NCI-H2227 (cell line): ENCODE measurements around the gene RAP1GAP.

ENCODE experiments used
- DNase-seq: peaks from one replicate; lab custom pipeline; 2025; ENCODE audit not compliant: unreplicated experiment; lab: John Stamatoyannopoulos, UW

Gene RAP1GAP

DNA sequence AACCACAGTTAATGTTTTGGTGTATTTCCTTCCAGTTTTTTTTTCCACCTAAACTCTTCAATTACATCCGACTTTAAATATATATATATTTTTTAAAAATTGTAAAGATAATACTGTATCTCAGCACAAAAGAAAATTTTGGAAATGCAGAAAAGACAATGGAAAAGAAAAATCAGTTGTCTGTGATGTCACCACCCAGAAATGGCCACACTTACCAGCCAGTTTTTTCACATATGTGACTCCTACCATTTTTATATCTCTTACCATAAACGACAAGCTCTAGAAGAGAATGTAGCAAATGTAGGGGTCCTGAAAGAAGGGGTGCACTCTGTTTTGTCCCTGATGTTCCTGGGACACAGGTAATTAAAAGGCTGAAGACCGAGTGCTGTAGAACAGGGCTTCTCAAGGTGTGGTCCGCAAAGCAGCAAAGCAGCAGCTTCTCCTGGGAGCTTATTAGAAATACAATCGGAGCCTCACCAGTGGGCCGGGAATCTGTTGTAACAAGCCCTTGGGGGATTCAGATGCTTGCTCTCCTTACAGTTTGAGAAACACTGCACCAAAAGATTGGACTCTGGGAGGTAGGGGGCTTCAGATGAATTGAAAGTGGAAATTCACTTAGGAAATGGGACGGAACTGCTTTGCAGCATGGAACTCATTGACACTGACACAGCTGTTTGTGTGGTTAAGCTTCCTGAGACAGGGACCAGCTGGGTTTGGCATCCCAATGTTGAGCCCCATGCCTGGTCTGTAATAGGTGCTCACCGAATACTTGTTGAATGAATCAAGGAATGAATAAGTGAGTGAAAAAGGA, 115.8 kb downstream of the RAP1GAP start:
- DNase-seq = no peak

DNA sequence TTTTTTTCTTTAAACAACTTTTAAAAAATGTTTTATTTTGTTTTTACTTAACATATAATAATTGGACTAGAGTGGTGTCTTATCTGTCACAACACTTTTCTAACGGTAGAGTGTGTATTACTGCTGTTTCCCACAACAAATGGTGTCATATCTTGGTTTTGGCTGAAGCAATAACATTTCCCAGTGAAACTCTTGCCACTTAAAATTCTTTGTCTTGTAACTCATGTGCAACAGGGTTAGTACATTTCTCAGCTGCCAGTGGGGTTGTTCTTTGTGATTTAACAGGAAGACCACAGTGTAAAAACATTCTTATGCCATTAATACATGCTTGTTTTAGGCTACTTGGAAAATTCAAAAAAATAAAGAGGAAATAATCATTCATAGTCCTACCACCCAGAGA, 116.4 kb downstream of the RAP1GAP start:
- DNase-seq = no peak

DNA sequence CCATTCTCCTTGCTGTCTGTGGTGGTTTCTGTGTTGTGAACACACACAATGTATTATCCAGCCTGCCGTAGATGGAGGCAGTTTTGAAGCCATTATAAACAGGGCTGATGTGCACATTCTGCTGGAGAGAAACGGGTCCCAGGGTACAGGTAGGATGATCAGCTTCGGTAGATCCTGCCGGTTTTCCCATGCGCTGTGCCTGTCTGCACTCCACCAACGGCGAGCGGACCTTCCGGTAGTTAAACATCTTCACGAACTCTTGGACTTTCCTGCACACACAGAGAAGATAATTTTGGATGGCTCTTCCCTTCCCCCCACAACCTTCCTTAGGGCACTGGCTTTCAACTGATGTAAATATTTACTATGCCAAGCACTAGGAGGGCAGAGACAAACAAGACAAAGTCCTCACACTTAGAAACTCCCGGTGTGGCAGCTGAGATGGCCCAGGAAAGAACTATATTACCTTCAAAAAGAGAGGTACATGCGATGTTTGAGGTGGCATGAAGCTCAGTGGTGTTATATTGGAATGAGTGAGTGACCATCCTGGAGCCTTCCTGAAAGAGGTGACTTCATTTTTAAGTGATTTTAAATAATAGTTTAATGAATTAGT, 118.2 kb downstream of the RAP1GAP start:
- DNase-seq = no peak

GRCh38 chr1:21550097-21550496, 119.1 kb downstream of the RAP1GAP start:
- no peak for DNase-seq

DNA sequence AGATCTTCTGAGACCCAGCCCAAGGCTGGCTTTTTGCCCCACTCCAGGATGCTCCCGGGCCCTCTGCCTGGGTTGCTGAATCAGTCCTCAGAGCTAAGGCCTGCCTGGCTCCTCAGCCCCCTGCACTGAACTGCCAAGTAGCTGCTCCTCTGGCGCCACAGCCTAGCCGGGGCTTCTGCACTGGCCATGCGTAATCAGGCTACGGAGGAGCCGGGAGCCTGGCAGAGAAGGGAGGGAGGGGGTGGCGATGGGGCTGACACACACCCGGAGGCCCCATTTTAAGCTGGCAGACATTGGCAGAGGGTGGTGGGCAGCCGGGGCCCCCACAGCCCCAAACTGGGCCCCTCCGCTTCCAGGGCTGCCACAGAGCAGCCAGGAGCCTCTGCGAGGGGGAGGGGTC, 121.3 kb downstream of the RAP1GAP start:
- no peak for DNase-seq
